IMR-90 (cell line): ENCODE results near the gene DLK2.

Source experiments
- BHLHE40 ChIP-seq: fragments of 150-350 bp; IDR thresholded peaks from 2 replicates; pipeline ENCODE4 v1.6.1; 2016; ENCODE audit warnings: mild to moderate bottlenecking, low read depth, low read length
- CEBPB ChIP-seq: IDR thresholded peaks from 2 replicates; pipeline ENCODE4 v1.6.1; 2012; ENCODE audit warnings: low read depth, low read length, improper control_type of control experiment
- CTCF ChIP-seq: conservative IDR thresholded peaks from 2 replicates; pipeline ENCODE4 v1.5.1; 2012; ENCODE audit warnings: mild to moderate bottlenecking, low read depth, low read length, improper control_type of control experiment
- FOS ChIP-seq: fragments of 150-350 bp; IDR thresholded peaks from 2 replicates; pipeline ENCODE4 v1.6.1; 2016; ENCODE audit warnings: low read depth, low read length
- MAZ ChIP-seq: IDR thresholded peaks from 2 replicates; pipeline ENCODE4 v1.6.1; 2012; ENCODE audit warnings: low read depth, mild to moderate bottlenecking, low read length, improper control_type of control experiment, moderate library complexity, borderline replicate concordance
- POLR2A ChIP-seq: IDR thresholded peaks from 2 replicates; pipeline ENCODE4 v1.6.1; 2012; ENCODE audit warnings: mild to moderate bottlenecking, low read depth, low read length
- RAD21 ChIP-seq: IDR thresholded peaks from 2 replicates; pipeline ENCODE4 v1.6.1; 2012; ENCODE audit warnings: low read length, improper control_type of control experiment
- RCOR1 ChIP-seq: IDR thresholded peaks from 2 replicates; pipeline ENCODE4 v1.6.1; 2012; ENCODE audit warnings: mild to moderate bottlenecking, low read length, improper control_type of control experiment; ENCODE audit not compliant: insufficient replicate concordance
- RFX5 ChIP-seq: IDR thresholded peaks from 2 replicates; pipeline ENCODE4 v1.8.0; 2012; ENCODE audit warnings: low read depth, mild to moderate bottlenecking, low read length, moderate library complexity
- SMC3 ChIP-seq: fragments of 150-350 bp; IDR thresholded peaks from 2 replicates; pipeline ENCODE4 v1.6.1; 2016; ENCODE audit warnings: low read depth, mild to moderate bottlenecking, antibody characterized with exemption, low read length, moderate library complexity
- TF ChIP-seq, protein P1 (sequence below): fragments of 150-350 bp; IDR thresholded peaks from 2 replicates; pipeline ENCODE4 v1.6.1; 2016; ENCODE audit warnings: low read depth, mild to moderate bottlenecking, low read length, moderate library complexity, borderline replicate concordance
- TF ChIP-seq, protein P2 (sequence below): fragments of 150-350 bp; IDR thresholded peaks from 2 replicates; pipeline ENCODE4 v1.6.1; 2017; ENCODE audit warnings: mild to moderate bottlenecking, antibody characterized with exemption, low read length, low read depth

GRCh38 chr6:43461936-43462335, 6.6 kb upstream of the DLK2 start:
- TF ChIP-seq, protein P1, sequence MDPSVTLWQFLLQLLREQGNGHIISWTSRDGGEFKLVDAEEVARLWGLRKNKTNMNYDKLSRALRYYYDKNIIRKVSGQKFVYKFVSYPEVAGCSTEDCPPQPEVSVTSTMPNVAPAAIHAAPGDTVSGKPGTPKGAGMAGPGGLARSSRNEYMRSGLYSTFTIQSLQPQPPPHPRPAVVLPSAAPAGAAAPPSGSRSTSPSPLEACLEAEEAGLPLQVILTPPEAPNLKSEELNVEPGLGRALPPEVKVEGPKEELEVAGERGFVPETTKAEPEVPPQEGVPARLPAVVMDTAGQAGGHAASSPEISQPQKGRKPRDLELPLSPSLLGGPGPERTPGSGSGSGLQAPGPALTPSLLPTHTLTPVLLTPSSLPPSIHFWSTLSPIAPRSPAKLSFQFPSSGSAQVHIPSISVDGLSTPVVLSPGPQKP, result no peak
- TF ChIP-seq CTCF (no peak), BHLHE40 (no peak), POLR2A (no peak), MAZ (no peak), CEBPB (no peak), RAD21 (no peak), RCOR1 (no peak), RFX5 (no peak), FOS (no peak), SMC3 (no peak)
- TF ChIP-seq, protein P2, sequence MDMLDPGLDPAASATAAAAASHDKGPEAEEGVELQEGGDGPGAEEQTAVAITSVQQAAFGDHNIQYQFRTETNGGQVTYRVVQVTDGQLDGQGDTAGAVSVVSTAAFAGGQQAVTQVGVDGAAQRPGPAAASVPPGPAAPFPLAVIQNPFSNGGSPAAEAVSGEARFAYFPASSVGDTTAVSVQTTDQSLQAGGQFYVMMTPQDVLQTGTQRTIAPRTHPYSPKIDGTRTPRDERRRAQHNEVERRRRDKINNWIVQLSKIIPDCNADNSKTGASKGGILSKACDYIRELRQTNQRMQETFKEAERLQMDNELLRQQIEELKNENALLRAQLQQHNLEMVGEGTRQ, result no peak
